Transverse colon (tissue), 4 donors: ENCODE results near the gene ANO9.

ENCODE experiments used
- CTCF ChIP-seq, 5 experiments: fragments of 200-600 bp in 3 of 5; fragments of 450-650 bp in 2 of 5; sonication (generic) in 3 of 5; IDR thresholded peaks; 1 replicate in 2 of 5; 2 replicates in 3 of 5; pipeline ENCODE4 v1.5.1; 2016 to 2017; ENCODE audit warnings: antibody characterized with exemption in 5 of 5, inconsistent platforms in 3 of 5, mild to moderate bottlenecking in 2 of 5, moderate library complexity in 1 of 5
- POLR2AphosphoS5 ChIP-seq, 3 donors: sonication (generic); formaldehyde crosslinking; IDR thresholded peaks; one replicate each; pipeline ENCODE4 v1.6.1; 2016; ENCODE audit warnings: antibody characterized with exemption in 3 of 3

- TF ChIP-seq CTCF (IDR thresholded peaks at IDR 0.05) (no peak), POLR2AphosphoS5 (IDR thresholded peaks at IDR 0.05) (no peak)
These were observed 50.4 kb downstream of the ANO9 start for GRCh38 chr11:391117-392017.
